Stimulated activated CD8-positive, alpha-beta memory T cell treated with anti-CD3 and anti-CD28 coated beads, Interleukin-4, amount 100 ng/mL, for 48 hours (primary cell): ENCODE results near the gene BIN2.
"Not testable (repeated sequence)": the region's sequence is repeated elsewhere in the genome, so short reads cannot be mapped to it uniquely, and the experiment has no call there.

Experiments used
- DNase-seq: peaks from one replicate; pipeline ENCODE4 v3.0.0-alpha.2; 2020

Gene BIN2

DNA sequence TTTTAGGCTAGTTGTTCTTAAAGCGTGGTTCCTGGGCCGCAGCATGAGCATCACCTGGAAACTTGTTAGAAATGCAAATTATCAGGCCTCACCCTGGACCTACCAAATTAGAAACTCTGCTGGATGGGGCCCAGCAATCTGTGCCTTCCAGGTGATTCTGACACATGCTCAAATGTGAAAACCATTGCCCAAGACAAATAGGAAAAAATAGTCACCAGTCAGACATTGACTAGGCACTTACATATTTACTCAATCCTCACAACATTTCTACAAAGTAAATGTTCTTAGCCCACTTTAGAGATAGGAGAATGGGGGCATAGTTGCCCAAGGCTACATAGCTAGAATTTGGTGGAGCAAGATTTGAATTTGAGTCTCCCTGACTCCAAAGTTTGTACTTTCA lies 19.2 kb upstream of the BIN2 start:
- DNase-seq, result no peak

DNA sequence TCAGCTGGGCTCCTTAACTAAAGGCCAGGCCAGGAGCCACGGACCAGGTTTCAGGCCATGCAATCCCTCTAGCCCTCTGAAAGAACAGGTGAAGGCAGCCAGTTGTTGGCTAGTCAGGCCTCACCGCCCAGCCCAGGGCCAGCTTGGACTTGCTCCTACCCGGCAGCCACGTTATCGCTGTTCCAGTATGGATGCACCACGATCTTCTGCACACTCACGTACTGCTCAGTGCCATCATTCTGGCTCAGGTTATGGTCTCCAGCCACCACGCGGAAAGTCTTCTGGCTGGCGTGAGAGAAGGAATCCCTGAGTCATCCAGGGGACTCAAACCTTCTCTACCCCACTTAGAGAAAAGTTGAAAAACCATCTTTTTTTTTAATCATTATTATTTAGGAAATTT lies 18.4 kb upstream of the BIN2 start:
- DNase-seq, result no peak

GRCh38 chr12:51341251-51342007 lies 17.5 kb upstream of the BIN2 start:
- peak; percentile 81 for DNase-seq

DNA sequence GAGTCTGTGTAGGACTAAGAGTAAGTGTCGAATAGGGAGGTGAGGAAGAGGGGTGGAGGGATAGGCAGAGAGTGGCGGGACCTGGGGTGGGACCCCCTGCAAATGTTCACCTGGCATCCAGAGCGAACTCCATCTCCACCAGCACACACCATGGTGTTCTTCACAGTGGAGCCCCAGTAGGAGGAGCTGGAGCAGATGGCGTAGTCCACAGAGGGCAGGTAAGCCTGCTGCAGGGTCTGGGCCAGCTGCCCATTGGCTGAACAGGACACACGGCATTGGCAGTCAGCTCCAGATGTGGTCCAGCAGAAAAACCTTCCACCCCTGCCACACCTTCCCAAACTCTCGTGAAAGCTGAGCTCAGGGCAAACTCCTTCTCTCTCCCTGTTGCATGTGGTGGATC lies 15.8 kb upstream of the BIN2 start:
- no peak for DNase-seq

DNA sequence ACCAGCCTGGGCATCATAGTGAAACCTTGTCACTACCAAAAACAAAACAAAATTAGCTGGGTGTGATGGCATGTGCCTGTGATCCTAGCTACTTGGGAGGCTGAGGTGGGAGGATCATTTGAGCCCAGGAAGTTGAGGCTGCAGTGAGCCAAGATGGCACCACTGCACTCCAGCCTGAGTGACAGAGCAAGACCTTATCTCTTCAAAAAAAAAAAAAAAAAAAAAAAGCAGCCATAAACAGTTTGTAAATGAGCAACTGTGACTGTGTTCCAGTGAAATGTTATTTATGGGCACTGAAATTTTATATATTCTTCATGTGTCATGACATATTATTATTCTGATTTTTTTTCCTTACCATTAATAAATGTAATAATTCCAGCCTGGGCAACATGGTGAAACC lies 13.4 kb upstream of the BIN2 start:
- not testable (repeated sequence) for DNase-seq

DNA sequence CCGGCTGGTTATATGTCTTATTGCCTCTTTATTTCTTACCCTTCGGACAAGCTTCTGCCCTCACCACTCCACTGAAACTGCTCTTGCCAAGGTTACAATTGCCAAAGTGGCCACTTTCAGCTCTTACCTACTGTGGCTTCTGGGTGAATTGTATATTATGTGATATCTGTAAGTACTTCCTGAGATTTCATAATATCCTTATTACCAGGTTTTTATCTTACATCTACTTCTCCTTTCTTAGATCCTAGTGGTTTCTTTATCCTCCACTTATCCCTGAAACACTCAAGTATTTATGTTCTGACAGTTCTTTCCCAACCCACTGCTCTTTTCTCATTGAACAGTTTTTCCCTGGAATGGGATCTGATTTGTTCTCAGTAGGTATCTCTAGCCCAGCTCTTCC lies 12.0 kb upstream of the BIN2 start:
- DNase-seq, result no peak

DNA sequence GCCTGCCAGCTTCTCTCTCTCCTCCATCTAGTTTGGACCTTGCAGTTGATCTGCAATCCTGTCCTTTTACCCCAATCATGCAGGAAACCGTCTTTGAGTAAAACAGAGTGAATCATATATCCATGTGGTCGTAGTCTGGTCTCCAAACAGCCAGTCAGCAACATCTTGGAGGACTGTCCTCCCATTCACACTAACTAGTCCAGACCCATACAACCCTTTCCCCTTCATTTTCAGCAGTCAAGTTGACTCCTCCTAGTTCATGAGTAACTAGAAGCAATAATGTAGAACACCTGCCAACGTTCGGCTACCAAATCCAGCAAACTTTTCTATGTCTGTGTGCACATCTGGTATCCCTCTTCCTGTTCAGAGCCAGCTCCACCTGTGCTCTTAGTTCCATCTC lies 10.8 kb upstream of the BIN2 start:
- no peak for DNase-seq

DNA sequence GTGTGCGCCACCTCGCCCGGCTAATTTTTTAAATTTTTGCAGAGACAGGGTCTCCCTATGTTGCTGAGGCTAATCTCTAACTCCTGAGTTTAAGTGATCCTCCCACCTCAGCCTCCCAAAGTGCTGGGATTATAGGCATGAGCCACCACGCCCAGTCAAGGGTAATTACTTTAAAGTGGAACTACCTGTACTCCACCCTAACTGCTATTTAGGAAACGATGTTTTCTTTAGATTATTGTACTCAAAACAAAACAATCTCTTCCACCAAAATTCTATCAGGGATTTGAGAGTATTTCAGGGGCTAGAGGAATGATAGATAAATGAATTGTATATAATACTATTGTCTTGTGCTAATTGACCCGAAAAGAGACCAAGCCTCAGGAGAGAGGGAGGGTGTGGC lies 9.6 kb upstream of the BIN2 start:
- DNase-seq, result no peak

DNA sequence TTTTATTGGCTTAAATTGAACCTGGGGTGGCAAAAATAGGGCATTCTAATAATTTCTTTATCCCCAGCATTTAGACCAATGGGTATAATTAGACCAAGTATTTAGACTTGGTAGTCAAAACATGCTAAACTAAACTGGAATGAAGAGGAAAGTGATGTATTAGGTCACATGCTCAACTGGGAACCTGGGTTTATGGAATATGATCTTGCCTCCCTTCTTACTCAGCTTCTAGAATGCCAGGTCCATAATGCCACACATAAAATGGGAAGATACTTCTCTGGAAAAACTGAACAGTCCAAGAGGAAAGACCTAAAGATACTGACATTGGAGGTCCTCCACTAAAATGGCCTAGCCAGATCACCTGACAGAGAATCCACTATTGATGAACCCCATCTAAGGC lies 6.2 kb upstream of the BIN2 start:
- DNase-seq, result no peak

- no peak for DNase-seq
These were observed 5.8 kb upstream of the BIN2 start for GRCh38 chr12:51329742-51330141.

- DNase-seq, result no peak
These were observed 4.6 kb upstream of the BIN2 start for GRCh38 chr12:51328587-51328986.

- DNase-seq, result no peak
These were observed 2.9 kb upstream of the BIN2 start for GRCh38 chr12:51326698-51327439.

GRCh38 chr12:51324953-51325352 lies 979 bp upstream of the BIN2 start:
- no peak for DNase-seq

GRCh38 chr12:51323317-51323960 lies 535 bp downstream of the BIN2 start:
- peak; percentile 67 for DNase-seq

DNA sequence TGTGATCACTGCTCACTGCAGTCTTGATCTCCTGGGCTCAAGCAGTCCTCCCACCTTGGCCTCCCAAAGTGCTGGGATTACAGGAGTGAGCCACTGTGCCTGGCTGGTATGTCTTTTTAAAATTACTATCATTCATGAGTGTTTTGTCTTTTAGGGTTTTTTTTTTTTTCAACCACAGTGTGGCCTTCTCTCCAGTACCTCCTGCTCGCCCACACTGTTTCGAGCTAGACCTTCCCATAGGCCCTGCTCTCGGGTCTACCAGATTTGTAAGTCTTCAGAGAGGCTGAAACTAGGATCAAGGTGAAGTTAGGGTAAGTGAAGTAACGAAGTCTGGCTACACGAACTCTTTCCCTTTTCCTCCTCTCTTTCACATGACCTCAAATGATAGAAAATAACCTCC lies 1.5 kb downstream of the BIN2 start:
- peak; percentile 66 for DNase-seq

DNA sequence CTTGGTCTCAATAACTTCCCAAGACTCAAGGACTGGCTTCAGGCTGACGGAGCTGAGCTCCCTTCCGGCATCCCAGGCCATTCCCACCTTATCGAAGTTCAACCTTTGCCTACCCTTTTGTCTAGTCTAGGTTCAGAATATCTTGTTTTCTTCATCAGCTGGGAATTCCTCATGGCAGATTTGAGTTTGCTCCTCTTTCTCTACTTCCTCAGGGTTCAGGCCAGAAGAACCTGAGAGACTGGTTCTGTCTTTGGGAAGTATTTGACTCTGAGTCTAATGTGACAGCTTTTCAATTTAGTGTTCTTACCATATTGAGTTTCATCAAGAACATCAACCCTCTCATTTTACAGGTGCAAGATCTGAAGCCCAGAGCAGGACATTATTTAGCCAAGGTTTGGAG lies 2.1 kb downstream of the BIN2 start:
- no peak for DNase-seq

GRCh38 chr12:51320695-51321320 lies 3.2 kb downstream of the BIN2 start:
- DNase-seq, result no peak

GRCh38 chr12:51320311-51320694 lies 3.7 kb downstream of the BIN2 start:
- no peak for DNase-seq

- no peak for DNase-seq
These were observed 5.0 kb downstream of the BIN2 start for GRCh38 chr12:51318846-51319599.

GRCh38 chr12:51318057-51318806 lies 5.7 kb downstream of the BIN2 start:
- not testable (repeated sequence) for DNase-seq

DNA sequence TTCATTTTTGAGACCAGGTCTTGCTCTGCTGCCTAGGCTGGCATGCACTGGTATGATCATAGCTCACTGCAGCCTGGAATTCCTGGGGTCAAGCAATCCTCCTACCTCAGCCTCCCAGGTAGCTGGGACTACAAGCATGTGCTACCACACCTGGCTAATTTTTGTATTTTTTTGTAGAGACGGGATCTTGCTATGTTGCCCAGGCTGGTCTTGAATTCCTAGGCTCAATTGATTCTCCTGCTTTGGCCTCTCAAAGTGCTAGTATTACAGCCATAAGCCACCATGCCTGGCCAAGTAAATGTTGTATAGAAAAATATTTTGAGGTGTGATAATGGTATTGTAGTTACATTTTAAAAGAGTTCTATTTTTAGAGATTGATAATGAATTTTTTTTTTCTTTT lies 12.6 kb downstream of the BIN2 start:
- DNase-seq, result no peak
